ENCODE results near the gene DENND2C. TPM values are rescaled to one million over a fixed set of nuclear protein-coding genes. Genes with fewer than 3 reads are reported as not detected.

Gene DENND2C
- total and polyA plus RNA-seq, 8 donors = 1.0 to 2.6 (median 2.0) TPM

DNA sequence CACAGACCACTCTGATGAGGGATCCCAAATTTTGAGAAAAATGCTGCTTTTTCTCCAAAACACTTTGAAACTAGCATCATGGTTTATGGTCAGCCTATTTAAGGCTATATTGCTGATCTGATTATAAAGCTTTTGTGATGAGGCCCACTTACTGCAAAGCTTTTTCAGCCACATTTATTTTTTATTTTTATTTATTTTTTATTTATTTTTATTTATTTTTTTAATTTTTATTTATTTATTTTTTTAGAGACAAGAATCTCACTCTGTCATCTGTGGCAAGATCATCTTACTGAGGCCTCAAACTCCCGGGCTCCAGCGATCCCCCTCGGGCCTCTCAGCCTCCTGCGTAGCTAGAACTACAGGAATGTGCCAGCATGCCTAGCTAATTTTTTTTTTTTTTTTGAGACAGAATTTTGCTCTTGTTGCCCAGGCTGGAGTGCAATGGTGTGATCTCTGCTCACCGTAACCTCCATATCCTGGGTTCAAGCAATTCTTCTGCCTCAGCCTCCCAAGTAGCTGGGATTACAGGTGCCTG, 83.3 kb downstream of the DENND2C start:
- H3K4me3 ChIP-seq = no peak overlapping the region
- 99% methylated on average over 5 of the region's 5 CpGs for WGBS, 2 donors
- no peaks in the 10 kb centered on the region for H3K27me3 ChIP-seq
- ATAC-seq = no peak
- no peak for FAIRE-seq
- peaks cover 0 to 16% (median 12%) of the 10 kb centered on the region in 3 donors for H3K4me1 ChIP-seq
- H3K27ac ChIP-seq = no peak overlapping the region
- intact Hi-C loops (cut with DNase I) = no loop called here
- no peak for DNase-seq
- no peak for TF ChIP-seq CTCF (IDR thresholded peaks at IDR 0.05)
- no peaks in the 10 kb centered on the region for H3K9me3 ChIP-seq
- H3K36me3 ChIP-seq = no peaks in the 10 kb centered on the region

- ATAC-seq = no peak
- 96 to 100% methylated on average over 1 of the region's 1 CpG for WGBS, 2 donors
- FAIRE-seq = no peak
- Histone ChIP-seq H3K36me3 (no peaks in the 10 kb centered on the region), H3K27me3 (no peaks in the 10 kb centered on the region), H3K4me1 (peaks cover 0 to 21% (median 18%) of the 10 kb centered on the region in 3 donors), H3K27ac (no peak overlapping the region), H3K4me3 (no peak overlapping the region), H3K9me3 (no peaks in the 10 kb centered on the region)
- TF ChIP-seq CTCF (IDR thresholded peaks at IDR 0.05) = no peak
- no peak for DNase-seq
- intact Hi-C loops (cut with DNase I) = no loop called here
Measured at GRCh38 chr1:114585231-114585630, 84.6 kb downstream of the DENND2C start.

DNA sequence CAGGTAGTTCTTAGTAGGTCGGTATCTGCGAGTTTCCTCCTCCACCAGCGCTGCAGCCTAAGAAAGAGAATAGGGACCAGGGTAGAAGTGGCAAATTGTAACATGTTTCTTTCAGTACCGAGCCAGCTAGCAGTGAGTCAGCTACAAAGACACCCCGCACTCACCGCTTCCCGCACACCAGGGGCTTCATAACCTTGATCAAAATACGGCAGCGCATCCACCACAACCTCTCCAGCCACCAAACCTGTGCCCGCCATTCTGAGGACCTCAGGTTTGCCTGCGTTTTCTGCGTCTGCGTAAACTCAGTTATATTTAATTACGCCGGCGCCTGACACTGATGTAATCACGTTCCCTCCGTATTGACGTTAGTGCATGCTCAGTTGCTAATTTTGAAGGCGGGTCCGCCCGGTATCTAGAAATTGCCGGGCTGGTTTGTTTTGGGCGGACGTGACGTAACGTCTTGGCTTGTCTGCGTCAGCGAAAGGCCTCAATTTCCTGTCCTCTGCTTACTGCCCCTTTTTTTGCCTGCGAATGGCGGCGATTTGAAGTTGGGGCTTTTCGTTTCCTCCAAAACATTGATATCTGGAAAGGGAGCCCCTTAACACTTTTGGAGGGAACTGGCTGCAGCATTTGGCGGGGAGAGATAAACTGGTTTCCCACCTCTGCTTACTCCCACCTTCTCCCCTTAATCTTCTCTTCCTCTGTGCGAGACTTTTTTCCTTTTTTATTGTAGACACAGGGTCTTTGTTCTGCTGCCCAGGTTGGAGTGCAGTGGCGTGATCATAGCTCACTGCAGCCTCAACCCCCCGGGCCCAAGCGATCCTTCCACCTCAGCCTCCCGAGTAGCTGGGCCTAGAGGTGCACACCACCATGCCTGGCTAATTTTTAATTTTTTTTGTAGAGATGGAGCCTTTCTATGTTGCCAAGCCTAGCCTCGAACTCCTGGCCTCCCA, 88.2 kb downstream of the DENND2C start, which contains the start of gene BCAS2:
BCAS2 (minus strand) TSS at position 281 of the 953 bp plus-strand sequence; CDS start at position 257, 24 bp downstream.
- H3K9me3 ChIP-seq = no peaks in the 10 kb centered on the region
- WGBS, 2 donors = 5 to 7% methylated on average over 40 of the region's 40 CpGs
- ATAC-seq = peak; percentile 98 to 100 (median 98)
- intact Hi-C loops (cut with DNase I) = no loop called here
- peak; percentile 98 for FAIRE-seq
- TF ChIP-seq CTCF (IDR thresholded peaks at IDR 0.05) = no peak
- peaks cover 0 to 19% (median 17%) of the 10 kb centered on the region in 3 donors for H3K4me1 ChIP-seq
- H3K27ac ChIP-seq = peak within 1 kb of the TSS; percentile 54 to 88 (median 72)
- peak within 1 kb of the TSS; percentile 18 to 73 (median 57) for H3K4me3 ChIP-seq
- DNase-seq = peak; percentile 88 to 98 (median 96)
- peaks cover 0 to 5% (median 0%) of the 10 kb centered on the region in 3 donors for H3K36me3 ChIP-seq
- no peaks in the 10 kb centered on the region for H3K27me3 ChIP-seq

DNA sequence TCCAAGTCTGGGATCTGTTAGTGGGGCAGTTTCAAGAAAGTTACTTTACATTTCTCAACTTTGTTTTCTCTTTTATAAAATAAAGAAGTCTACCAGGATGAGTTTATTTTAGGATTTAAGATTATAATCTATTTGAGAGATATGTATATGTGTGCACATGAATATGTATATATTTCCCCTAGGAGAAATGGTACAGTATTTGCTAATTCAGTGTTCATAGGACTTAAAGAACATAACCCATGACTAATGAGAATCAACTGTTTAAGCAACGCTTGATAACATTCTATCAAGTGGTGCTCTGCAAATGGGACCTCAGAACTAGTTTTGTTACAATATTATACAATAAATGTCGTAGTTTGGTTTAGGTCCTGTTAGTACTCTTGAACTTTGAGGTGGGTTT, 95.5 kb downstream of the DENND2C start:
- no peak overlapping the region for H3K27ac ChIP-seq
- no peaks in the 10 kb centered on the region for H3K9me3 ChIP-seq
- no peak for FAIRE-seq
- DNase-seq = no peak
- H3K36me3 ChIP-seq = peaks cover 8 to 49% (median 11%) of the 10 kb centered on the region in 3 donors
- 90 to 91% methylated on average over 2 of the region's 2 CpGs for WGBS, 2 donors
- no peaks in the 10 kb centered on the region for H3K27me3 ChIP-seq
- TF ChIP-seq CTCF (IDR thresholded peaks at IDR 0.05) = no peak
- ATAC-seq = no peak
- intact Hi-C loops (cut with DNase I) = no loop called here
- peaks cover 0 to 5% (median 0%) of the 10 kb centered on the region in 3 donors for H3K4me1 ChIP-seq
- H3K4me3 ChIP-seq = no peak overlapping the region
